HepG2 (cell line): Measurements from ENCODE around the gene SND1. TPM values are rescaled to one million over a fixed set of nuclear protein-coding genes. Genes with fewer than 3 reads are reported as not detected.

Source experiments
- ATAC-seq: fragments of 200-7000 bp; cut with Tn5 transposase; 3 replicates; pipeline ENCODE4 v1.9.1; 2020; ENCODE audit warnings: mild to moderate bottlenecking, moderate library complexity
- BruUV-seq: library from RNA; stranded (reverse); fragments of 400-500 nt; replicated peaks from 2 replicates; lab custom pipeline; 2021; lab: Mats Ljungman, UMichigan
- CTCF ChIA-PET: fragments of 300-600 bp; formaldehyde crosslinking; extraction: SDS; loops from one replicate; lab custom pipeline; 2021; ENCODE audit warnings: low total read pairs, inconsistent platforms, low intra/inter-chr PET ratio; lab: Yijun Ruan, JAX
- POLR2A ChIA-PET: fragments of 350-600 bp; sonication (Branson Sonifier 250); formaldehyde crosslinking; loops from one replicate; lab custom pipeline; 2020; ENCODE audit warnings: antibody characterized with exemption, inconsistent platforms; lab: Yijun Ruan, JAX
- DNase-seq: peaks from one replicate; pipeline ENCODE4 v3.0.0-alpha.2; 2015; ENCODE audit warnings: low spot score
- FAIRE-seq: peaks from 3 replicates; lab custom pipeline; 2011; peaks lifted over from hg19 to GRCh38; lab: Jason Lieb, UNC
- H2AFZ ChIP-seq: one replicate; pipeline ENCODE4 v1.6.1; 2011; ENCODE audit warnings: low read length, inconsistent platforms
- H3K27ac ChIP-seq: fragments of 300-600 bp; 3 replicates; pipeline ENCODE4 v1.8.0; 2011; ENCODE audit warnings: mixed run types, mild to moderate bottlenecking, mixed read lengths, low read length, inconsistent platforms; ENCODE audit not compliant: insufficient read depth; ENCODE audit errors: extremely low read length
- H3K27me3 ChIP-seq, 2 experiments: fragments of 200-600 bp in 1 of 2; 2 replicates in 1 of 2; 3 replicates in 1 of 2; pipeline versions ENCODE4 v1.6.0 to v1.8.0; 2011; ENCODE audit warnings: low read length in 2 of 2, mild to moderate bottlenecking in 2 of 2, moderate library complexity in 2 of 2, inconsistent platforms in 1 of 2; ENCODE audit not compliant: insufficient read depth in 2 of 2, control insufficient read depth in 1 of 2
- H3K36me3 ChIP-seq, 2 experiments: fragments of 200-600 bp in 1 of 2; replicated peaks in 1 of 2; 2 replicates in 1 of 2; 3 replicates in 1 of 2; pipeline versions ENCODE4 v1.5.1 to v1.8.0; 2011; ENCODE audit warnings: low read length in 2 of 2, inconsistent platforms in 1 of 2; ENCODE audit not compliant: insufficient read depth in 2 of 2, control insufficient read depth in 1 of 2
- H3K4me1 ChIP-seq: 2 replicates; pipeline ENCODE4 v1.5.1; 2012; ENCODE audit warnings: low read length, inconsistent platforms; ENCODE audit not compliant: insufficient read depth
- H3K4me2 ChIP-seq: 2 replicates; pipeline ENCODE4 v1.6.0; 2011; ENCODE audit warnings: low read depth, low read length, inconsistent platforms
- H3K4me3 ChIP-seq, 3 experiments: fragments of 200-600 bp in 1 of 3; sonication (generic), shearing (Covaris generic) in 1 of 3; replicated peaks in 1 of 3; 2 replicates each; pipeline ENCODE4 v1.5.1; 2011 to 2016; ENCODE audit warnings: low read length in 3 of 3, inconsistent platforms in 2 of 3, low read depth in 2 of 3, mild to moderate bottlenecking in 2 of 3, control low read depth in 1 of 3, mixed read lengths in 1 of 3; ENCODE audit not compliant: insufficient read depth in 1 of 3
- H3K79me2 ChIP-seq: one replicate; pipeline ENCODE4 v1.6.1; 2011; ENCODE audit warnings: low read length, inconsistent platforms; ENCODE audit not compliant: insufficient read depth
- H3K9ac ChIP-seq: 2 replicates; pipeline ENCODE4 v1.6.0; 2011; ENCODE audit warnings: mild to moderate bottlenecking, low read depth, low read length, inconsistent platforms; ENCODE audit not compliant: insufficient read depth
- H3K9me3 ChIP-seq: 2 replicates; pipeline ENCODE4 v1.5.1; 2012; ENCODE audit warnings: mild to moderate bottlenecking, low read length
- H4K20me1 ChIP-seq: 2 replicates; pipeline ENCODE4 v1.6.0; 2011; ENCODE audit warnings: inconsistent platforms, mild to moderate bottlenecking, low read length, moderate library complexity; ENCODE audit not compliant: insufficient read depth
- ZNF234 ChIP-seq: sonication (generic); formaldehyde crosslinking; conservative IDR thresholded peaks from 2 replicates; pipeline ENCODE4 v1.5.1; 2020; ENCODE audit warnings: mild to moderate bottlenecking, missing genetic modification reagents
- ZNF562 ChIP-seq: sonication (generic); formaldehyde crosslinking; IDR thresholded peaks from 2 replicates; pipeline ENCODE4 v1.8.0; 2022; ENCODE audit warnings: missing genetic modification reagents, borderline replicate concordance
- ZNF616 ChIP-seq: sonication (generic); formaldehyde crosslinking; IDR thresholded peaks from 2 replicates; pipeline ENCODE4 v1.5.0; 2020; ENCODE audit warnings: low read depth, mild to moderate bottlenecking, missing genetic modification reagents
- ZNF761 ChIP-seq: sonication (generic); formaldehyde crosslinking; conservative IDR thresholded peaks from 2 replicates; pipeline ENCODE4 v1.4.0; 2020; ENCODE audit warnings: mild to moderate bottlenecking, missing genetic modification reagents
- ZNF788 ChIP-seq: sonication (generic); formaldehyde crosslinking; IDR thresholded peaks from 2 replicates; pipeline ENCODE4 v1.5.0; 2020; ENCODE audit warnings: mild to moderate bottlenecking, missing genetic modification reagents, borderline replicate concordance
- WGBS: methylation state at CpG from one replicate; pipeline ENCODE4 v1.1.6; 2017; ENCODE audit warnings: low lambda C conversion rate; 5-methylcytosine and 5-hydroxymethylcytosine counted together
- in situ Hi-C: cut with HindIII; loops from 2 replicates; pipeline ENCODE4 v1.10.0; 2017; ENCODE audit warnings: low pct_unique_long_range_greater_than_20kb; ENCODE audit not compliant: extremely low pct_ligation_motif_present
- intact Hi-C: fragments of 100-400 bp; cut with micrococcal nuclease; formaldehyde crosslinking; loops from one replicate; pipeline ENCODE4 v1.10.0; 2022; ENCODE audit not compliant: unreplicated experiment
- polyA plus RNA-seq, 8 experiments: library from polyadenylated mRNA; depleted of rRNA in 3 of 8; stranded (reverse) in 7 of 8; unstranded in 1 of 8; fragments of >200 nt; fragmentation: Illumina TruSeq in 4 of 8; extraction: Trizol in 4 of 8; gene quantifications; 2 replicates each; pipeline versions ENCODE4 v1.2.1 to v1.2.3, GENCODE V29; 2011 to 2016; ENCODE audit warnings: low read depth in 4 of 8, missing spikeins in 1 of 8, mixed read lengths in 1 of 8; ENCODE audit not compliant: insufficient read depth in 1 of 8
- total RNA-seq, 5 experiments: library from RNA; depleted of rRNA; stranded (reverse); fragments of >200 nt; fragmentation: Illumina TruSeq; extraction: Trizol; gene quantifications; 2 replicates each; pipeline ENCODE4 v1.2.3, GENCODE V29; 2016; ENCODE audit warnings: low read depth in 1 of 5
- TF ChIP-seq, protein P1 (sequence below): sonication (generic); formaldehyde crosslinking; conservative IDR thresholded peaks from 2 replicates; pipeline ENCODE4 v1.8.0; 2022; ENCODE audit warnings: mild to moderate bottlenecking, moderate library complexity, missing genetic modification reagents
- TF ChIP-seq, protein P2 (sequence below): sonication (generic); formaldehyde crosslinking; IDR thresholded peaks from 2 replicates; pipeline ENCODE4 v1.8.0; 2022; ENCODE audit warnings: low read depth, missing genetic modification reagents
- TF ChIP-seq, protein P3 (sequence below): IDR thresholded peaks from 2 replicates; pipeline ENCODE4 v1.6.1; 2016; ENCODE audit warnings: missing compliant biosample characterization, missing genetic modification reagents, borderline replicate concordance

Gene SND1
- total and polyA plus RNA-seq, 2 of the 13 experiments (the other 11 are each of a cell fraction or from before 2014, with no cell fraction given), result 110 to 182 TPM

DNA sequence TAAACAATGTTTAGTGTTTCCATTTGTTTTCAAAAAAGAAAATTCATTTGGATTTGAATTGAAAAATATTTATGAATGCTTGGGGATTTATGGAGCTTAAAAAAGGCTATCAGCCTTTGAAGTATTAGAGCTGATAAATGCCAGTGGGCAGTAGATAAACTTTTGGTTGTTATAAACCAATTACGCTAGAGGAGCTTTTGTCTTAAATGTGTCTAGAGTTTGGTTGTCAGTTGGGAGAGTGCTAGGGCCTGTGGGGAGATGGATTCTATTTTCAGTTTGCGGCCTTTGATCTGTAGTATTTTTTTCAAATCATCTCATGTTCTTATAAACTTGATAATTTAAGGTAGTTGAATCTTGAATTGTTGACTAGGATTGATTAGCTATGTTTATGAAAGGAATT, 104.0 kb downstream of the SND1 start:
- Histone ChIP-seq H3K9me3 (no peaks in the 10 kb centered on the region), H3K27me3 (no peaks in the 10 kb centered on the region), H3K79me2 (peaks cover 72% of the 10 kb centered on the region), H2AFZ (no peak overlapping the region), H3K27ac (no peak overlapping the region), H3K9ac (no peak overlapping the region), H3K4me2 (no peak overlapping the region), H3K4me1 (peaks cover 17% of the 10 kb centered on the region), H3K4me3 (no peak overlapping the region), H4K20me1 (peaks cover 21% of the 10 kb centered on the region), H3K36me3 (peaks cover 4 to 18% of the 10 kb centered on the region in 2 experiments)
- TF ChIP-seq ZNF761 (CRISPR knock-in tag), result no peak
- no peak for TF ChIP-seq ZNF562 (CRISPR knock-in tag)
- TF ChIP-seq, protein P1, sequence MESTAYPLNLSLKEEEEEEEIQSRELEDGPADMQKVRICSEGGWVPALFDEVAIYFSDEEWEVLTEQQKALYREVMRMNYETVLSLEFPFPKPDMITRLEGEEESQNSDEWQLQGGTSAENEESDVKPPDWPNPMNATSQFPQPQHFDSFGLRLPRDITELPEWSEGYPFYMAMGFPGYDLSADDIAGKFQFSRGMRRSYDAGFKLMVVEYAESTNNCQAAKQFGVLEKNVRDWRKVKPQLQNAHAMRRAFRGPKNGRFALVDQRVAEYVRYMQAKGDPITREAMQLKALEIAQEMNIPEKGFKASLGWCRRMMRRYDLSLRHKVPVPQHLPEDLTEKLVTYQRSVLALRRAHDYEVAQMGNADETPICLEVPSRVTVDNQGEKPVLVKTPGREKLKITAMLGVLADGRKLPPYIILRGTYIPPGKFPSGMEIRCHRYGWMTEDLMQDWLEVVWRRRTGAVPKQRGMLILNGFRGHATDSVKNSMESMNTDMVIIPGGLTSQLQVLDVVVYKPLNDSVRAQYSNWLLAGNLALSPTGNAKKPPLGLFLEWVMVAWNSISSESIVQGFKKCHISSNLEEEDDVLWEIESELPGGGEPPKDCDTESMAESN, result no peak
- TF ChIP-seq ZNF234 (CRISPR knock-in tag), result no peak
- TF ChIP-seq ZNF616 (CRISPR knock-in tag), result no peak
- no peak for TF ChIP-seq ZNF788 (CRISPR knock-in tag)
- TF ChIP-seq, protein P2, sequence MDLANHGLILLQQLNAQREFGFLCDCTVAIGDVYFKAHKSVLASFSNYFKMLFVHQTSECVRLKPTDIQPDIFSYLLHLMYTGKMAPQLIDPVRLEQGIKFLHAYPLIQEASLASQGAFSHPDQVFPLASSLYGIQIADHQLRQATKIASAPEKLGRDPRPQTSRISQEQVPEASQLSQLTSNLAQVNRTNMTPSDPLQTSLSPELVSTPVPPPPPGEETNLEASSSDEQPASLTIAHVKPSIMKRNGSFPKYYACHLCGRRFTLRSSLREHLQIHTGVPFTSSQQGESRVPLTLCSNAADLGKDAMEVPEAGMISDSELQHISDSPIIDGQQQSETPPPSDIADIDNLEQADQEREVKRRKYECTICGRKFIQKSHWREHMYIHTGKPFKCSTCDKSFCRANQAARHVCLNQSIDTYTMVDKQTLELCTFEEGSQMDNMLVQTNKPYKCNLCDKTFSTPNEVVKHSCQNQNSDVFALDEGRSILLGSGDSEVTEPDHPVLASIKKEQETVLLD (CRISPR knock-in tag), result no peak
- TF ChIP-seq, protein P3, sequence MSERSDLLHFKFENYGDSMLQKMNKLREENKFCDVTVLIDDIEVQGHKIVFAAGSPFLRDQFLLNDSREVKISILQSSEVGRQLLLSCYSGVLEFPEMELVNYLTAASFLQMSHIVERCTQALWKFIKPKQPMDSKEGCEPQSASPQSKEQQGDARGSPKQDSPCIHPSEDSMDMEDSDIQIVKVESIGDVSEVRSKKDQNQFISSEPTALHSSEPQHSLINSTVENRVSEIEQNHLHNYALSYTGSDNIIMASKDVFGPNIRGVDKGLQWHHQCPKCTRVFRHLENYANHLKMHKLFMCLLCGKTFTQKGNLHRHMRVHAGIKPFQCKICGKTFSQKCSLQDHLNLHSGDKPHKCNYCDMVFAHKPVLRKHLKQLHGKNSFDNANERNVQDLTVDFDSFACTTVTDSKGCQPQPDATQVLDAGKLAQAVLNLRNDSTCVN, result no peak
- no peak for ATAC-seq
- no TSS peak for BruUV-seq
- no peak for DNase-seq
- POLR2A ChIA-PET, result no interaction called here
- no peak for FAIRE-seq
- intact Hi-C loops (no loop called here), in situ Hi-C loops (no loop called here)
- CTCF ChIA-PET, result no interaction called here
- 95% methylated on average over 2 of the region's 2 CpGs for WGBS
